T47D (cell line): ENCODE measurements around the gene GLO1.

Experiments used
- DNase-seq, 2 experiments: peaks; one replicate each; pipeline versions ENCODE4 v3.0.0 to v3.0.0-alpha.2; 2011 to 2012; ENCODE audit warnings: low read depth in 1 of 2, low spot score in 1 of 2
- JUND ChIP-seq: IDR thresholded peaks from 2 replicates; pipeline ENCODE4 v1.6.1; 2012; ENCODE audit warnings: low read depth
- in situ Hi-C: cut with HindIII; loops from 2 replicates; pipeline ENCODE4 v1.10.0; 2016; ENCODE audit warnings: low sequenced_read_pairs, low pct_unique_long_range_greater_than_20kb

GLO1 gene

DNA sequence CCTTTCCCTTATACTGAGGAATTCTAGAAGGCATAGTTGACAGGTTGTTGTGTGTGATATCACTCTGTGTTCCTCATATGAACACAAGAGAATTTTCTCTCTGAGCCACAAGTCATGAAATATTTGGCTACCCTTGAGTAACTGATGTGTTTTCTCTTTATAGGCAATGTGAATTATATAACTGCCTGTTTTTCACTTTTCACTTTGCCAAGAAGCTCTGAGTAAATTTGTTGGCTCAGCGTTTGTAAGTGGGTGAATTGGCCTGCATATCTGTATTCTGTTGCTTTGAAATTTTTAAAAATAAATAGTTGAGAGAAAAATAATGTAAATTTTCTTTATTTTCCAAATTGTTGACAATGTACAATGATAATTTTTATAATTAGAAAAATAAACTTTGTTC is 58.0 kb downstream of the GLO1 start:
- in situ Hi-C loops = no loop called here
- no peak for TF ChIP-seq JUND
- DNase-seq = no peak

- no peak for TF ChIP-seq JUND
- in situ Hi-C loops = no loop called here
- peak in 1 of 2 experiments; percentile 49 for DNase-seq
Observed at GRCh38 chr6:38640216-38640909, 62.6 kb downstream of the GLO1 start.

DNA sequence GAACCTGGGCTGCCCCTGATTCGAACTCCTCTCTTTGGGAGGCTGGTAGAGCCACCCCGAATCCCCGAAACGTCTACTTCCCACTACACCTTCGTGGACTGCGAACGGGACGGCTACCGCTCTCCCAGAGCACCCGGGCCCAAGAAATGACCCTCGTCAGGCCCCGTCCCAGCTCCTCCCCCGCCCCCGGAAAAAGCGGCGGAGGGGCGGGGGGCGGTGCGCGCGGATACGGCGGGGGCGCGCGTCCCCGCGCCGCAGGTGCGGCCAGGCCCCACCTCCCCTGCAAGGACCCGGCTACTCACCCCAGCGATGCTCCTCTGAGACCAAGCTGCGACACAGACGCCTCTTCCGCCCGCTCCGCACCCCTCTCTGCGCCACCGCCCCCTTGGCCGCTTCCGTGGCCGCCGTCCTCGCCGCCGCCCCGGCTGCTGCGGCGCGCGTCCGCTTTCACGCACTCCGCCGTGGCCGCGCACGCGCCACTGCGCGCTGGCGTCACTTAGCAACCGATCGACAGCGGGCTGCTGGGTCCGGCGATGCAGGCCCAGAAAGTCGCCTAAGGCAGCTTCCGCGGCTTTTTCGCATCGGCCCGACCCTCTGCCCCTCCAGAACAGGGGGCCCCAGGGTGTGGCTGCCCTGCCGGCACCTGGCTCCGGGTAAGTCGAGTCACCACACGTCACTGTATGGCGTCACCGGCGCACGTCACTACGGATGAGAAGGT is 63.3 kb downstream of the GLO1 start, which contains the start of gene BTBD9:
TSS of gene BTBD9 (minus strand) at position 432 of the 718 bp plus-strand sequence.
- TF ChIP-seq JUND = no peak
- DNase-seq = peak; percentile 80 to 88
- in situ Hi-C loops = no loop called here

DNA sequence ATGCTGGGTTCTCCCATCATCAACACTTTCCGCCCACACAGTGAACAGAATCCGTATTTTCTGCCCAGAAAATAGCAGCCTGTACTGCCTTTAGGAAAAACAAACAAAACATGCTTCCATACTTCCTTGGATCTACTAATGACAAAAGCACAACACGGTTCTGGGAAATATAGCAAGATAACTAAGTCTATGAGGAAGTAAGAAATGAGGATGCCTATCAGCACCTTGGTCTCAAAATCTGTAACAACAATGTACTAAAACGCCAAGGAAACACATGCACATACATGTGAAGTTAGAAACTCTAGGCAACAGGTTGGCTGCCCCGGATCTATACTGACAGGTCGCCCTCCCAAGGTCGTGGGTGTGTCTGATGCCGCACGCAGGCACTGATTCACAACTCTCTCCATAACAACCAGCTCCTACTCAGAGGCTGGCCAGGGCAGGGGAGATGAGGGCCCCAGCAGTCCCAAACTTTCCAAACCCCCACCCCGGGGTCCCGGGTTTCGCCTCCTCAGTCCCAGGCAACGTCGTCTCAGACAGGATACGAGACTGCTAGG is 63.9 kb downstream of the GLO1 start:
- TF ChIP-seq JUND = no peak
- in situ Hi-C loops = no loop called here
- peak in 1 of 2 experiments; percentile 4 for DNase-seq

- DNase-seq = no peak
- in situ Hi-C loops = no loop called here
- no peak for TF ChIP-seq JUND
Observed at GRCh38 chr6:38637756-38638155, 65.2 kb downstream of the GLO1 start.

DNA sequence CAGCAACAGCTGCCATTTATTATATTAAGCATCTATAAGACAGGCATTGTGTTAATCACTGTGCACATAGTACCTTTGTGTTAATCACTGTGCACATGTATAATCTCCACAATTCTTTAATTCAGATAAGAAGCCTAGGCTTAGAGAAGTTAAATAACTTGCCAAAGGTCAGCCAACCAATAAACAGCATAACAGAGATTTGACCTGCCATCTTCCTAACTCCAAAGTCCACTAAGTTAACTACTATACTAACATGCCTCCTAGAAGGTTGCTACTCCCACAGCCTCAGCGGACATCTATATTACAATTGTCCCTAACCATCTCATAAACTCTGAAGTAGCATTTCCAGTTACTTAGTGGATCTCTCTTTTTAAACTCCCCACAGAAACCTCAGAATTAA is 66.9 kb downstream of the GLO1 start:
- in situ Hi-C loops = no loop called here
- no peak for TF ChIP-seq JUND
- no peak for DNase-seq

DNA sequence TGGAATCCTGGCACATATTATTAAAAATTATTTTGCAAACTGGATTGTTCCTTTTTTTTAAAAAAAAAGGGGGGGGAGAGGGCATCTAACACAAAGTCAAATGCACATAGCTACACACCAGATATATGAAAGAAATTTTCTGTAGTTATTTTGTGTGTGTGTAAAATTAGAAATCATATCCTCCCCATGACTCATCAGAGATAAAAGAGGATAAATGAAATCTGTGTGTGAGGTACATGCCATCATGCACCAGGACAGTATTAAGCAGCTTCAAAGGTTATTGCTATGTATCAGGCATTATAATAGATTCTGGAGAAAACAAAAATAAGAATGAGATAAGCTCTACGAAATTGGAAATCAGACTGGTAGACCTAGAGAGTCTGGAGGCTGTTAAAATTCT is 68.4 kb downstream of the GLO1 start:
- in situ Hi-C loops = no loop called here
- no peak for TF ChIP-seq JUND
- no peak for DNase-seq

DNA sequence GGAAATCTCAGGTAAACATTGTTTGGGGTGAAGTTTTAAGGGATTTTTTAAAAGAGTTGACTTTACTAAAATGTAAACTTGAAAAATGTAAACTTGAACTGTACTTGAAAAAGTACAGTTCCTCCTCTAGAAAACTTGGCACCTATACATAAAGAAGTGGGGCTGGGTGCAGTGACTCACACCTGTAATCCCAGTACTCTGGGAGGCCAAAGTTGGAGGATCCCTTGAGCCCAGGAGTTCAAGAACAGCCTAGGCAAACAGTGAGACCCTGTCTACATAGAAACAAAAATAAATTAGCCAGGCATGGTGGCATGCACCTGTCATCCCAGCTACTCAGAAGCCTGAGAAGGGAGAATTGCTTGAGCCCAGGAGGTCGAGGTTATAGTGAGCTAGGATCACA is 70.5 kb downstream of the GLO1 start:
- in situ Hi-C loops = no loop called here
- no peak for DNase-seq

GRCh38 chr6:38631186-38631783 is 71.7 kb downstream of the GLO1 start:
- in situ Hi-C loops = no loop called here
- no peak for DNase-seq

More for the DNA sequence above, 70.5 kb downstream of the GLO1 start:
- no peak for TF ChIP-seq JUND

More at GRCh38 chr6:38631186-38631783, 71.7 kb downstream of the GLO1 start:
- no peak for TF ChIP-seq JUND
